Measurements from ENCODE around the gene TNFSF8.

DNA sequence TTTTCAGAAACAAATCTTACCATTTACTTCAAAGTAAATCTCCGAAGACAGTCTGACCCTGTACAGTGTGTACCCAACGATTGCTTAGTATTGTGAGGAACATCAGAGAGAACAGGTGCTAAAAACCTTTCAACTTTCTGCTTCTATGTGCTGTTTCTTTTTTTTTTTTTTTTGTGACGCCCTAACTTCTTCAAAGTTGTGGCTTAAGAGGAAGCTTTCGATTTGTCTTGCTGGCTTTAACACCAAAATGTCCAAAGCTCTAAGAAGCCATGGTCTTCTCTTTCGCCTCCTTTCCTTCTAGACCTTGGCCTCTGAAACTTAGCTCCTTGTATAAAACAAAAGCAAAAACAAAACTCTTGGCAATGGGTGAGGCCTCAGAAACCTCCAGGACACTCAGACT is 1.2 kb downstream of the TNFSF8 start:
- no peak for TF ChIP-seq CTCF (conservative IDR thresholded peaks at IDR 0.05; ENCODE audit: low read depth, low read length)
- TF ChIP-seq RAD21 (IDR thresholded peaks at IDR 0.05; ENCODE audit: low read length) = no peak
- TF ChIP-seq POLR2A (IDR thresholded peaks at IDR 0.05; ENCODE audit: low read depth, low read length) = no peak
- no peak for TF ChIP-seq RCOR1 (IDR thresholded peaks at IDR 0.05; ENCODE audit: insufficient replicate concordance, low read length)
- TF ChIP-seq SMC3 (IDR thresholded peaks at IDR 0.05; ENCODE audit: low read depth, low read length) = no peak
- TF ChIP-seq, protein P1, sequence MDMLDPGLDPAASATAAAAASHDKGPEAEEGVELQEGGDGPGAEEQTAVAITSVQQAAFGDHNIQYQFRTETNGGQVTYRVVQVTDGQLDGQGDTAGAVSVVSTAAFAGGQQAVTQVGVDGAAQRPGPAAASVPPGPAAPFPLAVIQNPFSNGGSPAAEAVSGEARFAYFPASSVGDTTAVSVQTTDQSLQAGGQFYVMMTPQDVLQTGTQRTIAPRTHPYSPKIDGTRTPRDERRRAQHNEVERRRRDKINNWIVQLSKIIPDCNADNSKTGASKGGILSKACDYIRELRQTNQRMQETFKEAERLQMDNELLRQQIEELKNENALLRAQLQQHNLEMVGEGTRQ (IDR thresholded peaks at IDR 0.05; ENCODE audit: low read depth, low read length) = no peak
- TF ChIP-seq BHLHE40 (IDR thresholded peaks at IDR 0.05; ENCODE audit: low read depth, low read length) = no peak
- TF ChIP-seq ELK1 (IDR thresholded peaks at IDR 0.05; ENCODE audit: borderline replicate concordance, low read depth, low read length) = no peak
- TF ChIP-seq RFX5 (IDR thresholded peaks at IDR 0.05; ENCODE audit: low read depth, low read length) = no peak
- no peak for TF ChIP-seq FOS (IDR thresholded peaks at IDR 0.05; ENCODE audit: low read depth, low read length)
- TF ChIP-seq NFE2L2 (IDR thresholded peaks at IDR 0.05; ENCODE audit: low read depth, low read length) = no peak
- no peak for TF ChIP-seq CEBPB (IDR thresholded peaks at IDR 0.05; ENCODE audit: low read depth, low read length)
- no peak for TF ChIP-seq MAFK (IDR thresholded peaks at IDR 0.05; ENCODE audit: low read depth, low read length)

Data from IMR-90 (cell line).